Upper lobe of left lung (tissue), 4 donors: ENCODE results near the gene PHKB.

ENCODE experiments used
- EP300 ChIP-seq, 4 donors: sonication (generic); formaldehyde crosslinking; IDR thresholded peaks; one replicate each; pipeline ENCODE4 v1.5.1; 2017; ENCODE audit warnings: antibody characterized with exemption in 4 of 4, control low read depth in 2 of 4
- POLR2A ChIP-seq, 4 donors: fragments of 450-650 bp; IDR thresholded peaks; one replicate each; pipeline ENCODE4 v1.5.1; 2016 to 2017; ENCODE audit warnings: antibody characterized with exemption in 4 of 4, mild to moderate bottlenecking in 2 of 4
- POLR2AphosphoS5 ChIP-seq, 2 donors: sonication (generic); formaldehyde crosslinking; IDR thresholded peaks; one replicate each; pipeline ENCODE4 v1.5.1; 2017; ENCODE audit warnings: antibody characterized with exemption in 2 of 2
- TF ChIP-seq, protein P1 (sequence below), 6 experiments: fragments of 450-650 bp in 4 of 6; fragments of 200-600 bp in 2 of 6; sonication (generic) in 2 of 6; IDR thresholded peaks; one replicate each; pipeline ENCODE4 v1.5.1; 2016 to 2019; ENCODE audit warnings: antibody characterized with exemption in 6 of 6

DNA sequence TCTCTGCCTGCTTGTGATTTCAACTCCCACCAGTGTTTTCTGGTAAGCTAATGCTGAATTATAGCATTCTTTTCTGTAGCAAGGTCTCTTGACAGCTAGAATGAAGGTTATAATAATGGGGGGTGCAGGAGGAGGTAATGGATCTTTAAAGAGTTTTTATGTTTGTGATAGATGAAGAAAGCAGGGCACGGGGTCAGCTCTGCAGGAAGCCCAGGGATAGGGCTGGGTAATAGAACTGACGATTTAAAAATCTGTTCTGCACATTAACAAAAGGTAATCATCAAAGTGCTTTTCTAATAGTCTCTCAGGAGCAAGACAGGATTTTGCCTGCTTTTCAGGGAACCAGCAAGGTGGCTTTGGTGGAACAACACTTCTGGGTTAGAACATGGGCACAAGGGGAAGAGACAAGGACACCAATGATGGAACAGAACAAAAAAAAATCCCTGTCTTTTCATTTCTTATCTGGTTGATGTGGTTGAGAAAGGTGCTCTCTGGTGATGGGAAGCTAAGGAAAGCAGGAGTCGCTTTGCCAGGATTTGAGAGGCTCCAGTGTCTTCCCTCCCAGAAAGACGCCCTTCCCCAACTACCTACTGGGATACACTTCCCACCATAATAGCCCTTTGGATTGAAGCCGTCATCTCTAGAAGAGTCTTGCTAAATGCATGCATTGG is 263.1 kb downstream of the PHKB start:
- TF ChIP-seq, protein P1, sequence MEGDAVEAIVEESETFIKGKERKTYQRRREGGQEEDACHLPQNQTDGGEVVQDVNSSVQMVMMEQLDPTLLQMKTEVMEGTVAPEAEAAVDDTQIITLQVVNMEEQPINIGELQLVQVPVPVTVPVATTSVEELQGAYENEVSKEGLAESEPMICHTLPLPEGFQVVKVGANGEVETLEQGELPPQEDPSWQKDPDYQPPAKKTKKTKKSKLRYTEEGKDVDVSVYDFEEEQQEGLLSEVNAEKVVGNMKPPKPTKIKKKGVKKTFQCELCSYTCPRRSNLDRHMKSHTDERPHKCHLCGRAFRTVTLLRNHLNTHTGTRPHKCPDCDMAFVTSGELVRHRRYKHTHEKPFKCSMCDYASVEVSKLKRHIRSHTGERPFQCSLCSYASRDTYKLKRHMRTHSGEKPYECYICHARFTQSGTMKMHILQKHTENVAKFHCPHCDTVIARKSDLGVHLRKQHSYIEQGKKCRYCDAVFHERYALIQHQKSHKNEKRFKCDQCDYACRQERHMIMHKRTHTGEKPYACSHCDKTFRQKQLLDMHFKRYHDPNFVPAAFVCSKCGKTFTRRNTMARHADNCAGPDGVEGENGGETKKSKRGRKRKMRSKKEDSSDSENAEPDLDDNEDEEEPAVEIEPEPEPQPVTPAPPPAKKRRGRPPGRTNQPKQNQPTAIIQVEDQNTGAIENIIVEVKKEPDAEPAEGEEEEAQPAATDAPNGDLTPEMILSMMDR (IDR thresholded peaks at IDR 0.05) = no peak
- TF ChIP-seq POLR2AphosphoS5 (IDR thresholded peaks at IDR 0.05) (no peak), POLR2A (IDR thresholded peaks at IDR 0.05) (no peak), EP300 (IDR thresholded peaks at IDR 0.05) (no peak)
